ENCODE data around the gene AKAP8. TPM values are rescaled to one million over a fixed set of nuclear protein-coding genes. Genes with fewer than 3 reads are reported as not detected.
"Not testable (repeated sequence)": the region's sequence is repeated elsewhere in the genome, so short reads cannot be mapped to it uniquely, and the experiment has no call there.

Gene AKAP8
- total RNA-seq, 1 experiment from 2014 or later: 59.5 TPM

DNA sequence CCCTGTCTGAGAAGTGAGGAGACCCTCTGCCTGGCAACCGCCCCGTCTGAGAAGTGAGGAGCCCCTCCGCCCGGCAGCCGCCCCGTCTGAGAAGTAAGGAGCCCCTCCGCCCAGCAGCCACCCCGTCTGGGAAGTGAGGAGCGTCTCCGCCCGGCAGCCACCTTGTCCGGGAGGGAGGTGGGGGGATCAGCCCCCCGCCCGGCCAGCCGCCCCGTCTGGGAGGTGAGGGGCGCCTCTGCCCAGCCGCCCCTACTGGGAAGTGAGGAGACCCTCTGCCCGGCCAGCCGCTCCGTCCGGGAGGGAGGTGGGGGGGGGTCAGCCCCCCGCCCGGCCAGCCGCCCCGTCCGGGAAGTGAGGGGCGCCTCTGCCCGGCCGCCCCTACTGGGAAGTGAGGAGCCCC, 16.5 kb downstream of the AKAP8 start:
- not testable (repeated sequence) for H4K91ac ChIP-seq (ENCODE audit: insufficient read length, low read depth, low read length); H2BK5ac ChIP-seq (ENCODE audit: insufficient read length, low read length); H3K23ac ChIP-seq (ENCODE audit: insufficient read length, low read depth, low read length); H4K8ac ChIP-seq (replicated peaks; ENCODE audit: insufficient read length, low read depth, low read length); H3K27ac Mint-ChIP-seq; H2AFZ ChIP-seq (ENCODE audit: low read length); H4K5ac ChIP-seq (ENCODE audit: insufficient read length, low read depth, low read length); H3K23me2 ChIP-seq (ENCODE audit: insufficient read length, low read depth, low read length, poor library complexity, severe bottlenecking); H2BK20ac ChIP-seq (ENCODE audit: low read depth, low read length, poor library complexity, severe bottlenecking); H3K4me1 ChIP-seq (ENCODE audit: insufficient read depth, low read length); H2BK12ac ChIP-seq (ENCODE audit: insufficient read length, low read depth, low read length); H2BK15ac ChIP-seq (ENCODE audit: low read depth, low read length); H3K4me2 ChIP-seq (ENCODE audit: insufficient read depth, insufficient read length, low read length); H3K4ac ChIP-seq (ENCODE audit: low read depth, low read length); H3K4me3 Mint-ChIP-seq; H3K9me3 ChIP-seq (ENCODE audit: control insufficient read depth, low read depth, low read length); H3K27me3 ChIP-seq (ENCODE audit: insufficient read depth, low read length); H2BK120ac ChIP-seq (ENCODE audit: low read depth, low read length, poor library complexity, severe bottlenecking); H3K4me1 Mint-ChIP-seq; H3K27me3 Mint-ChIP-seq (ENCODE audit: low read depth); H3K9ac ChIP-seq (ENCODE audit: extremely low read depth, insufficient read length, low read length); DNase-seq; H2AK5ac ChIP-seq (ENCODE audit: insufficient read length, low read length); H3K27ac ChIP-seq (ENCODE audit: insufficient read length, low read depth, low read length); H3K79me2 ChIP-seq (ENCODE audit: insufficient read depth, low read length); H3T11ph ChIP-seq (ENCODE audit: low read length); H3K79me1 ChIP-seq (ENCODE audit: insufficient read depth, low read depth, low read length, poor library complexity, severe bottlenecking); H3K18ac ChIP-seq (ENCODE audit: insufficient read length, low read depth, low read length); H3K14ac ChIP-seq (ENCODE audit: insufficient read depth, low read length); H3K56ac ChIP-seq (ENCODE audit: insufficient read length, low read depth, low read length); H4K20me1 ChIP-seq (ENCODE audit: control insufficient read depth, insufficient read depth, insufficient read length)
- H3K36me3 Mint-ChIP-seq (ENCODE audit: insufficient read depth in 1 of 3, low read depth in 3 of 3): peaks cover 68 to 89% (median 87%) of the 10 kb centered on the region in 3 experiments
- H3K9me3 Mint-ChIP-seq: peaks cover 4 to 14% of the 10 kb centered on the region in 2 experiments
- WGBS (ENCODE audit: extremely low coverage, insufficient read length, low lambda C conversion rate): no CpG with 5 or more reads among the region's 30 CpGs

DNA sequence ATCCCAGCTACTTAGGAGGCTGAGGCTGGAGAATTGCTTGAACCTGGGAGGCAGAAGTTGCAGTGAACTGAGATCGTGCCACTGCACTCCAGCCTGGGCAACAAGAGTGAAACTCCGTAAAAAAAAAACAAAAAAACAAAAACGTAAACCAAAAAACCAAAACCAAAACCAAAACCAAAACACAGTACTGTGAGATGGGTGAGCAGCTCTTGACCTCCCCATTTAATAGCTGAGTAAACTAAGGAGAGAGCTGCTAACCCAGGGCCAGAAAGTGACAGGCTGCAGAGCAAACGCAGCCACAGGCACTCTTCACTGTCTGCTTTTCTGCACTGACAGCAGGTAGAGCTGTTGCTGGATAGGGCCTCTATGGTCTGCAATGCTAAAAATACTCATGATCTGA, 19.6 kb downstream of the AKAP8 start:
- H3K27ac ChIP-seq (ENCODE audit: insufficient read length, low read depth, low read length); H2BK5ac ChIP-seq (ENCODE audit: insufficient read length, low read length); H4K8ac ChIP-seq (replicated peaks; ENCODE audit: insufficient read length, low read depth, low read length); H3K27ac Mint-ChIP-seq; H4K20me1 ChIP-seq (ENCODE audit: control insufficient read depth, insufficient read depth, insufficient read length); DNase-seq; H4K91ac ChIP-seq (ENCODE audit: insufficient read length, low read depth, low read length); H3K4me2 ChIP-seq (ENCODE audit: insufficient read depth, insufficient read length, low read length); H3K23me2 ChIP-seq (ENCODE audit: insufficient read length, low read depth, low read length, poor library complexity, severe bottlenecking); H3K4me3 Mint-ChIP-seq; H3K4me1 ChIP-seq (ENCODE audit: insufficient read depth, low read length); H3K56ac ChIP-seq (ENCODE audit: insufficient read length, low read depth, low read length); H3K14ac ChIP-seq (ENCODE audit: insufficient read depth, low read length); H3K23ac ChIP-seq (ENCODE audit: insufficient read length, low read depth, low read length); H2BK120ac ChIP-seq (ENCODE audit: low read depth, low read length, poor library complexity, severe bottlenecking); H2BK15ac ChIP-seq (ENCODE audit: low read depth, low read length); H3K4me1 Mint-ChIP-seq; H3T11ph ChIP-seq (ENCODE audit: low read length); H3K27me3 Mint-ChIP-seq (ENCODE audit: low read depth); H3K79me1 ChIP-seq (ENCODE audit: insufficient read depth, low read depth, low read length, poor library complexity, severe bottlenecking); H3K9ac ChIP-seq (ENCODE audit: extremely low read depth, insufficient read length, low read length); H2AK5ac ChIP-seq (ENCODE audit: insufficient read length, low read length); H3K9me3 ChIP-seq (ENCODE audit: control insufficient read depth, low read depth, low read length); H3K79me2 ChIP-seq (ENCODE audit: insufficient read depth, low read length); H3K4ac ChIP-seq (ENCODE audit: low read depth, low read length); H3K18ac ChIP-seq (ENCODE audit: insufficient read length, low read depth, low read length); H3K27me3 ChIP-seq (ENCODE audit: insufficient read depth, low read length); H4K5ac ChIP-seq (ENCODE audit: insufficient read length, low read depth, low read length); H2AFZ ChIP-seq (ENCODE audit: low read length); H2BK20ac ChIP-seq (ENCODE audit: low read depth, low read length, poor library complexity, severe bottlenecking); H2BK12ac ChIP-seq (ENCODE audit: insufficient read length, low read depth, low read length): not testable (repeated sequence)
- whole genome bisulfite sequencing (ENCODE audit: extremely low coverage, insufficient read length, low lambda C conversion rate): no CpG with 5 or more reads among the region's 4 CpGs
- peaks cover 4 to 14% of the 10 kb centered on the region in 2 experiments for H3K9me3 Mint-ChIP-seq
- H3K36me3 Mint-ChIP-seq (ENCODE audit: insufficient read depth in 1 of 3, low read depth in 3 of 3): peaks cover 63 to 82% (median 77%) of the 10 kb centered on the region in 3 experiments
